ENCODE data around the gene SBF2. TPM values are rescaled to one million over a fixed set of nuclear protein-coding genes. Genes with fewer than 3 reads are reported as not detected.

SBF2 gene
- polyA plus RNA-seq, 1 donor from 2014 or later, result 53.4 TPM

GRCh38 chr11:10076458-10077141, 217.4 kb downstream of the SBF2 start:
- no peaks in the 10 kb centered on the region for H3K27me3 ChIP-seq (ENCODE audit: insufficient read depth, low read depth, low read length)
- H3F3A ChIP-seq (ENCODE audit: insufficient read depth, low read length, poor library complexity, severe bottlenecking), result no peaks in the 10 kb centered on the region
- no peak overlapping the region for H3K27ac ChIP-seq (ENCODE audit: low read length)
- H3K4me3 ChIP-seq (ENCODE audit: low read length), result no peak overlapping the region
- H3K4me2 ChIP-seq (ENCODE audit: low read length), result no peak overlapping the region
- H3K9ac ChIP-seq (ENCODE audit: low read length), result no peak overlapping the region
- peaks cover 4% of the 10 kb centered on the region for H3K9me3 ChIP-seq (ENCODE audit: low read length)
- TF ChIP-seq RAD21 (conservative IDR thresholded peaks at IDR 0.05), result no peak
- TF ChIP-seq EZH2 (IDR thresholded peaks at IDR 0.05; ENCODE audit: borderline replicate concordance, insufficient read depth, low read length, poor library complexity, severe bottlenecking), result no peak
- H3K36me3 ChIP-seq (ENCODE audit: insufficient read depth, low read length), result no peaks in the 10 kb centered on the region
- H2AFZ ChIP-seq (ENCODE audit: low read depth, low read length), result no peak overlapping the region
- H4K20me1 ChIP-seq (ENCODE audit: insufficient read depth), result no peaks in the 10 kb centered on the region
- H3K9me2 ChIP-seq (ENCODE audit: insufficient read depth, low read length), result no peaks in the 10 kb centered on the region
- H3K79me2 ChIP-seq (replicated peaks; ENCODE audit: insufficient read depth, low read length), result no peaks in the 10 kb centered on the region

GRCh38 chr11:10075141-10075540, 218.9 kb downstream of the SBF2 start:
- Histone ChIP-seq H3K79me2 (replicated peaks; ENCODE audit: insufficient read depth, low read length) (no peaks in the 10 kb centered on the region), H3K4me2 (ENCODE audit: low read length) (no peak overlapping the region), H3K4me3 (ENCODE audit: low read length) (no peak overlapping the region)

GRCh38 chr11:10072841-10073240, 221.2 kb downstream of the SBF2 start:
- Histone ChIP-seq H3K27me3 (ENCODE audit: insufficient read depth, low read depth, low read length) (no peaks in the 10 kb centered on the region), H2AFZ (ENCODE audit: low read depth, low read length) (no peak overlapping the region), H3K9ac (ENCODE audit: low read length) (no peak overlapping the region), H3K4me3 (ENCODE audit: low read length) (no peak overlapping the region), H3K79me2 (replicated peaks; ENCODE audit: insufficient read depth, low read length) (no peaks in the 10 kb centered on the region), H3K4me2 (ENCODE audit: low read length) (no peak overlapping the region), H3K9me3 (ENCODE audit: low read length) (no peaks in the 10 kb centered on the region), H4K20me1 (ENCODE audit: insufficient read depth) (no peaks in the 10 kb centered on the region), H3K9me2 (ENCODE audit: insufficient read depth, low read length) (no peaks in the 10 kb centered on the region), H3F3A (ENCODE audit: insufficient read depth, low read length, poor library complexity, severe bottlenecking) (no peaks in the 10 kb centered on the region), H3K36me3 (ENCODE audit: insufficient read depth, low read length) (no peaks in the 10 kb centered on the region), H3K27ac (ENCODE audit: low read length) (no peak overlapping the region)
- TF ChIP-seq RAD21 (conservative IDR thresholded peaks at IDR 0.05), result no peak
- TF ChIP-seq EP300 (conservative IDR thresholded peaks at IDR 0.05; ENCODE audit: poor library complexity, severe bottlenecking), result no peak

More at GRCh38 chr11:10075141-10075540, 218.9 kb downstream of the SBF2 start:
- Histone ChIP-seq H3F3A (ENCODE audit: insufficient read depth, low read length, poor library complexity, severe bottlenecking) (no peaks in the 10 kb centered on the region), H3K9me3 (ENCODE audit: low read length) (peaks cover 4% of the 10 kb centered on the region), H4K20me1 (ENCODE audit: insufficient read depth) (no peaks in the 10 kb centered on the region), H2AFZ (ENCODE audit: low read depth, low read length) (no peak overlapping the region), H3K27me3 (ENCODE audit: insufficient read depth, low read depth, low read length) (no peaks in the 10 kb centered on the region), H3K9me2 (ENCODE audit: insufficient read depth, low read length) (no peaks in the 10 kb centered on the region), H3K27ac (ENCODE audit: low read length) (no peak overlapping the region), H3K36me3 (ENCODE audit: insufficient read depth, low read length) (no peaks in the 10 kb centered on the region), H3K9ac (ENCODE audit: low read length) (no peak overlapping the region)
- TF ChIP-seq POLR2AphosphoS5 (IDR thresholded peaks at IDR 0.05) (no peak), CTCF (IDR thresholded peaks at IDR 0.05; ENCODE audit: poor library complexity, severe bottlenecking) (no peak), SMC3 (conservative IDR thresholded peaks at IDR 0.05; ENCODE audit: poor library complexity) (no peak)

- H3F3A ChIP-seq (ENCODE audit: insufficient read depth, low read length, poor library complexity, severe bottlenecking), result no peaks in the 10 kb centered on the region
- TF ChIP-seq REST (IDR thresholded peaks at IDR 0.05; ENCODE audit: borderline replicate concordance) (no peak), EZH2 (IDR thresholded peaks at IDR 0.05; ENCODE audit: borderline replicate concordance, insufficient read depth, low read length, poor library complexity, severe bottlenecking) (no peak), EP300 (conservative IDR thresholded peaks at IDR 0.05; ENCODE audit: poor library complexity, severe bottlenecking) (no peak), MXI1 (conservative IDR thresholded peaks at IDR 0.05; ENCODE audit: poor library complexity, severe bottlenecking) (no peak), SMC3 (conservative IDR thresholded peaks at IDR 0.05; ENCODE audit: poor library complexity) (no peak), RAD21 (conservative IDR thresholded peaks at IDR 0.05) (no peak), POLR2AphosphoS5 (IDR thresholded peaks at IDR 0.05) (no peak), TAF1 (IDR thresholded peaks at IDR 0.05; ENCODE audit: low read depth) (no peak), CTCF (IDR thresholded peaks at IDR 0.05; ENCODE audit: poor library complexity, severe bottlenecking) (no peak)
- no peaks in the 10 kb centered on the region for H4K20me1 ChIP-seq (ENCODE audit: insufficient read depth)
- no peak overlapping the region for H3K4me3 ChIP-seq (ENCODE audit: low read length)
- no peaks in the 10 kb centered on the region for H3K27me3 ChIP-seq (ENCODE audit: insufficient read depth, low read depth, low read length)
- H3K9me3 ChIP-seq (ENCODE audit: low read length), result no peaks in the 10 kb centered on the region
- no peak overlapping the region for H3K9ac ChIP-seq (ENCODE audit: low read length)
- H3K27ac ChIP-seq (ENCODE audit: low read length), result no peak overlapping the region
- H3K36me3 ChIP-seq (ENCODE audit: insufficient read depth, low read length), result no peaks in the 10 kb centered on the region
- H3K79me2 ChIP-seq (replicated peaks; ENCODE audit: insufficient read depth, low read length), result no peaks in the 10 kb centered on the region
- H3K9me2 ChIP-seq (ENCODE audit: insufficient read depth, low read length), result no peaks in the 10 kb centered on the region
- no peak overlapping the region for H2AFZ ChIP-seq (ENCODE audit: low read depth, low read length)
- H3K4me2 ChIP-seq (ENCODE audit: low read length), result no peak overlapping the region
These were observed 221.9 kb downstream of the SBF2 start for GRCh38 chr11:10072142-10072541.
